ENCODE data around the gene PDF.
"Not testable (repeated sequence)": the region's sequence is repeated elsewhere in the genome, so short reads cannot be mapped to it uniquely, and the experiment has no call there.

The PDF gene

GRCh38 chr16:69330286-69331109 lies at the start of gene PDF:
PDF (minus strand) TSS chr16:69330588; CDS start chr16:69330570, 18 bp downstream.
- DNase-seq: no peak

GRCh38 chr16:69378760-69379159 lies 48.4 kb upstream of the PDF start:
- no peak for DNase-seq

GRCh38 chr16:69378036-69378435 lies 47.6 kb upstream of the PDF start:
- no peak for DNase-seq

- no peak for DNase-seq
Measured at GRCh38 chr16:69376393-69377059, 46.1 kb upstream of the PDF start.

GRCh38 chr16:69373019-69373418 lies 42.6 kb upstream of the PDF start:
- DNase-seq: no peak

GRCh38 chr16:69371564-69371963 lies 41.2 kb upstream of the PDF start:
- DNase-seq: no peak

- DNase-seq: no peak
Measured at GRCh38 chr16:69368866-69369265, 38.5 kb upstream of the PDF start.

- no peak for DNase-seq
Measured at GRCh38 chr16:69367980-69368379, 37.6 kb upstream of the PDF start.

- DNase-seq: no peak
Measured at GRCh38 chr16:69366431-69366830, 36.0 kb upstream of the PDF start.

GRCh38 chr16:69365901-69366300 lies 35.5 kb upstream of the PDF start:
- DNase-seq: no peak

GRCh38 chr16:69364088-69364487 lies 33.7 kb upstream of the PDF start:
- DNase-seq: no peak

GRCh38 chr16:69363281-69363717 lies 32.9 kb upstream of the PDF start:
- no peak for DNase-seq

GRCh38 chr16:69360070-69360469 lies 29.7 kb upstream of the PDF start:
- not testable (repeated sequence) for DNase-seq

GRCh38 chr16:69351309-69352027 lies 21.1 kb upstream of the PDF start, which contains the start of gene TMED6:
TMED6 (minus strand) TSS chr16:69351786; CDS start chr16:69351753, 33 bp downstream.
- DNase-seq: no peak

- no peak for DNase-seq
Measured at GRCh38 chr16:69350536-69351133, 20.2 kb upstream of the PDF start.

- DNase-seq: no peak
Measured at GRCh38 chr16:69349536-69349935, 19.1 kb upstream of the PDF start.

- DNase-seq: no peak
Measured at GRCh38 chr16:69348222-69348621, 17.8 kb upstream of the PDF start.

GRCh38 chr16:69346683-69347082 lies 16.3 kb upstream of the PDF start:
- no peak for DNase-seq

GRCh38 chr16:69345923-69346322 lies 15.5 kb upstream of the PDF start:
- DNase-seq: no peak

- no peak for DNase-seq
Measured at GRCh38 chr16:69344171-69344570, 13.8 kb upstream of the PDF start.

- DNase-seq: no peak
Measured at GRCh38 chr16:69340095-69340644, 9.8 kb upstream of the PDF start.

GRCh38 chr16:69339289-69340094 lies 9.1 kb upstream of the PDF start, which contains the start of the genes COG8 and NIP7:
COG8 (minus strand) TSS chr16:69339564; CDS start chr16:69339552, 12 bp downstream.
NIP7 (plus strand) TSS chr16:69339772; CDS start chr16:69339830, 58 bp downstream.
- peak; percentile 86 for DNase-seq

Measured in SIG-M5 (cell line).